Mesendoderm (in vitro differentiated cells): ENCODE data around the gene AFAP1.

ENCODE experiments used
- DNase-seq: peaks from one replicate; pipeline ENCODE4 v3.0.0; 2013
- H2AK5ac ChIP-seq: 2 replicates; pipeline ENCODE4 v1.6.1; 2013; ENCODE audit warnings: low read length, inconsistent platforms
- H2BK120ac ChIP-seq: 2 replicates; pipeline ENCODE4 v1.6.1; 2013; ENCODE audit warnings: low read depth, mild to moderate bottlenecking, low read length, moderate library complexity, mixed read lengths
- H2BK15ac ChIP-seq: replicated peaks from 2 replicates; pipeline ENCODE4 v1.6.1; 2013; ENCODE audit warnings: low read depth, mild to moderate bottlenecking, moderate library complexity
- H2BK5ac ChIP-seq: 2 replicates; pipeline ENCODE4 v1.6.1; 2013; ENCODE audit warnings: low read length, inconsistent platforms
- H3K18ac ChIP-seq: 2 replicates; pipeline ENCODE4 v1.6.1; 2013; ENCODE audit warnings: mild to moderate bottlenecking, low read length, mixed read lengths
- H3K23ac ChIP-seq: one replicate; pipeline ENCODE4 v1.6.1; 2013; ENCODE audit warnings: low read length
- H3K27ac ChIP-seq: 2 replicates; pipeline ENCODE4 v1.5.1; 2013; ENCODE audit warnings: low read depth, mild to moderate bottlenecking, inconsistent platforms, low read length, moderate library complexity
- H3K27me3 ChIP-seq: 2 replicates; pipeline ENCODE4 v1.6.1; 2013; ENCODE audit warnings: low read length, control low read depth, mild to moderate bottlenecking, inconsistent platforms; ENCODE audit not compliant: insufficient read depth, poor library complexity
- H3K36me3 ChIP-seq: 2 replicates; pipeline ENCODE4 v1.6.1; 2013; ENCODE audit warnings: low read length, inconsistent platforms; ENCODE audit not compliant: control insufficient read depth, insufficient read depth
- H3K4ac ChIP-seq: one replicate; pipeline ENCODE4 v1.6.1; 2013; ENCODE audit warnings: low read depth, mild to moderate bottlenecking, low read length, moderate library complexity
- H3K4me1 ChIP-seq: 2 replicates; pipeline ENCODE4 v1.6.1; 2013; ENCODE audit warnings: low read depth, low read length, inconsistent platforms; ENCODE audit not compliant: control insufficient read depth
- H3K4me2 ChIP-seq: 2 replicates; pipeline ENCODE4 v1.6.1; 2013; ENCODE audit warnings: low read length
- H3K4me3 ChIP-seq: 2 replicates; pipeline ENCODE4 v1.5.1; 2013; ENCODE audit warnings: mild to moderate bottlenecking, low read length
- H3K56ac ChIP-seq: one replicate; pipeline ENCODE4 v1.6.1; 2013; ENCODE audit warnings: low read length
- H3K79me1 ChIP-seq: 2 replicates; pipeline ENCODE4 v1.6.1; 2013; ENCODE audit warnings: low read length, inconsistent platforms
- H3K79me2 ChIP-seq: 2 replicates; pipeline ENCODE4 v1.6.1; 2013; ENCODE audit warnings: mild to moderate bottlenecking, low read length; ENCODE audit not compliant: control insufficient read depth, insufficient read depth
- H3K9ac ChIP-seq: 2 replicates; pipeline ENCODE4 v1.6.1; 2013; ENCODE audit warnings: low read length, inconsistent platforms
- H4K5ac ChIP-seq: one replicate; pipeline ENCODE4 v1.6.1; 2013; ENCODE audit warnings: low read length
- H4K8ac ChIP-seq: one replicate; pipeline ENCODE4 v1.6.1; 2013; ENCODE audit warnings: low read depth, mild to moderate bottlenecking, control low read depth, low read length, moderate library complexity
- WGBS: extraction: QIAGEN DNeasy Blood & Tissue Kit; methylation state at CpG from one replicate; pipeline ENCODE4 v1.1.7; 2013; ENCODE audit warnings: low lambda C conversion rate, missing lambda C conversion rate; ENCODE audit not compliant: insufficient coverage; ENCODE audit errors: extremely low coverage; 5-methylcytosine and 5-hydroxymethylcytosine counted together

Gene AFAP1

DNA sequence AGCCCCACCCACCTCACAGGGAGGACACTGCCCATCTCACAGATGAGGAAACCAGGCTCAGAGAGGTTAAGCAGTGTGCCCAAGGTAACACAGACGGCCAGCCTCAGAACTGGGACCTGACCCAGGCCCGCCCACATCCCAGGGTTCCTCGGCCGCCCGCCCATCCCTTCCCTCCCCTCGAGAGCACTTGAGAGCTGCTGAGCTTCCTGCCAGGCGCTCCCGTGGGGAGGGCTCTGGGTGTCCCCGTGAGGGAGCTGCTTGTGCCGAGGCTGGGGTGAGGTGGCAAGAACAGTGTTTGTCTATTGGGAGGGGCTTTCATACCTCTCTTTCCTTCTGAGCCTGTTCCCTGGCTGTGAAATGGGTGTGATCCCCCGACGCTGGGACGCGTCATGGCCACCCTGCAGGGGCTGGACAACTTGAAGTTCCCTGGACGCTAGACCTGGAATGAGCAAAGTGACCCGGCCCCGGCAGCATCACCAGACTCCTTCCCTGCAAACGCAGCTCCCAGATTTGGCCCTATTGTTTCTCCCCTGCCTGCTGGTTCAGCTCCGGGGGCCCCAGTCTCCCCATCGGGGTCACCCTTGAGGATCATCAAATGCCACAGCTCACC, 204.9 kb downstream of the AFAP1 start:
- Histone ChIP-seq H3K79me1 (no peaks in the 10 kb centered on the region), H3K36me3 (no peaks in the 10 kb centered on the region), H3K4me3 (no peak overlapping the region), H2BK15ac (no peak overlapping the region), H3K27ac (no peak overlapping the region), H3K9ac (no peak overlapping the region), H3K4me1 (no peaks in the 10 kb centered on the region), H3K4me2 (no peak overlapping the region), H3K56ac (no peak overlapping the region), H4K5ac (no peak overlapping the region), H4K8ac (no peak overlapping the region), H3K79me2 (no peaks in the 10 kb centered on the region), H2AK5ac (no peak overlapping the region), H2BK120ac (no peak overlapping the region), H3K23ac (no peak overlapping the region), H3K4ac (no peak overlapping the region), H3K18ac (no peak overlapping the region), H3K27me3 (no peaks in the 10 kb centered on the region), H2BK5ac (no peak overlapping the region)
- no CpG with 5 or more reads among the region's 20 CpGs for WGBS
- no peak for DNase-seq

DNA sequence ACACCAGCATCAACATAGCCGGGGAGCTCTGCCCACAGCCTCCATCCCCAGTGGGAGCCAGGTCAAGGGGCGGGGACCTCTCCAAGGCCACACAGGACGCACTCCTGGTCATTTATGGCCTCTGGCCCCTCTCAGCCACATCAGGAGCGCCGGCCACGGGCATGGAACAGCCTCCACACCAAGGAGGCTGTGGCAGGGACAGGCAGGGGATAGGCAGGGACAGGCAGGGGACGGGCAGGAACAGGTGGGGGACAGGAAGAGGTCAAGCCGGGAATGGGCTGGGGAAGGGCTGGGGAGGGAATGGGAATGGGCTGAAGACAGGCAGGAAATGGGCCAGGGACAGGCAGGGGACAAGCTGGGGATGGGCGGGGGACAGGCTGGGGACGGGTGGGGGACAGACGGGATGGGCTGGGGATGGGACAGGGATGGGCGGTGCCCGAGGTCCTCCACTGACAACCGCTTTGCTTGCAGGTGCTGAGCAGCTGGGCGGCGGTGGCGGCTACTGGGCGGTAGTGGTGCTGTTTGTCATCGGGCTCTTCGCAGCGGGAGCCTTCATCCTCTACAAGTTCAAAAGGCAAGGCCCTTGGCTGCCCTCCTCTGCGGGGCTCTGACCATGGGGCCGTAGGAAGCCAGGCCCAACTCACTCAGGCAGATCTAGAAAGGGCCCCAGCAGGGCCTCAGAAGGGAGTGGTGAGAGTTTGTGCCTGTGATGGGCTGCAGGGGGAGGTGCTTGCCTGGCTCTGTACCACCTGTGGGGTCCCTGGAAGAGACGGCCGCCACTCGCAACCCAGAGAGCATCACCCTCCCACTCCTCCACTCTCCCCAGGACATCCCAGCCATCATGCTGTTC, 205.6 kb downstream of the AFAP1 start:
- no peak overlapping the region for H2AK5ac ChIP-seq
- no peak overlapping the region for H2BK5ac ChIP-seq
- no peaks in the 10 kb centered on the region for H3K27me3 ChIP-seq
- no peak overlapping the region for H4K8ac ChIP-seq
- no peaks in the 10 kb centered on the region for H3K36me3 ChIP-seq
- H3K4me1 ChIP-seq = no peaks in the 10 kb centered on the region
- H3K18ac ChIP-seq = no peak overlapping the region
- H3K27ac ChIP-seq = no peak overlapping the region
- no peaks in the 10 kb centered on the region for H3K79me1 ChIP-seq
- DNase-seq = no peak
- H3K4me3 ChIP-seq = no peak overlapping the region
- no peak overlapping the region for H2BK15ac ChIP-seq
- no peak overlapping the region for H2BK120ac ChIP-seq
- H4K5ac ChIP-seq = no peak overlapping the region
- WGBS = no CpG with 5 or more reads among the region's 26 CpGs
- H3K4me2 ChIP-seq = no peak overlapping the region
- H3K23ac ChIP-seq = no peak overlapping the region
- H3K56ac ChIP-seq = no peak overlapping the region
- H3K4ac ChIP-seq = no peak overlapping the region
- H3K79me2 ChIP-seq = no peaks in the 10 kb centered on the region
- no peak overlapping the region for H3K9ac ChIP-seq

DNA sequence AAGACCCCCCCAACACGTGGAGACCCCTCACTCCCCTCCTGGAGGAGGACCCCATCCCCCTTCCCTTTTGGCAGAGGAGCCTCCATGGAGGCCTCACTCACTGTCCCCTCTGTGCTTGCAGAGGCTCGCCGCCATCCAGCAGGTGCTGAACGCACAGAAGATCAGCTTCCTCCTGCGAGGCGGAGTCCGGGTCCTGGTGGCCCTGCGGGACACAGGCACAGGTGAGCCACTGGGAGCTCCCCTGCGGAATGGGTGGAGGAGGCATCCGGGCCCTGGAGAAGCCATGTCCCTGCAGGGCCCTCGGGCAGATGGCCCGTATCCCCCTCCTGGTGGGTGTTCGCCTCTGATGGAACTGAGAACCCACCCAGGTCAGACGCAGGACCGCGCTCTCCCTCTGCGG, 206.5 kb downstream of the AFAP1 start:
- Histone ChIP-seq H2BK120ac (no peak overlapping the region), H3K79me1 (no peaks in the 10 kb centered on the region), H3K27ac (no peak overlapping the region), H3K9ac (no peak overlapping the region), H3K4me1 (no peaks in the 10 kb centered on the region), H3K23ac (no peak overlapping the region), H3K27me3 (no peaks in the 10 kb centered on the region), H3K36me3 (no peaks in the 10 kb centered on the region), H3K18ac (no peak overlapping the region), H4K8ac (no peak overlapping the region), H3K4ac (no peak overlapping the region), H3K4me3 (no peak overlapping the region), H2AK5ac (no peak overlapping the region), H3K56ac (no peak overlapping the region), H2BK5ac (no peak overlapping the region), H3K4me2 (no peak overlapping the region), H2BK15ac (no peak overlapping the region), H3K79me2 (no peaks in the 10 kb centered on the region), H4K5ac (no peak overlapping the region)
- DNase-seq = no peak
- WGBS = no CpG with 5 or more reads among the region's 17 CpGs

DNA sequence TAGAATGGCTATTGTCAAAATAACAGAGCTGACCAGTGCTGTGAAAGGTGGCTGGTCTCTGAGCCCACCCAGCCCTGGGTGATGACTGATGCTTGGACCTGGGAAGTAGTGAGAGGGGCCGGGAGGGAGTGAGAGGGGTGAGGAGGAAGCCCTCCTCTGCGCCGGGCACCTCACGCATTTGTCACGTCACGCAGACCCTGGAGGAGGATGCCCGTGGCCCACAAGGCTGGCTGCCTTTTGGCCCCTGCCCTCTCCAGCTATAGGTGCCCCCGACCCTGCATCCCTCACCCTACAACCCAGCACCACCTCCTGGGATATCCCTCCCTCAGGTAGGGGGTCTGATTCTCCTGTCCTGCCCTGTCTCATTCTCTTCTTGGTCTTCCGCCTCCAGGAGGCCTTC, 207.4 kb downstream of the AFAP1 start:
- no peak overlapping the region for H4K8ac ChIP-seq
- H3K79me1 ChIP-seq = no peaks in the 10 kb centered on the region
- no peak overlapping the region for H3K56ac ChIP-seq
- no peak overlapping the region for H2BK5ac ChIP-seq
- H3K23ac ChIP-seq = no peak overlapping the region
- no peak overlapping the region for H2BK120ac ChIP-seq
- no peak for DNase-seq
- WGBS = no CpG with 5 or more reads among the region's 9 CpGs
- H3K79me2 ChIP-seq = no peaks in the 10 kb centered on the region
- H3K18ac ChIP-seq = no peak overlapping the region
- no peaks in the 10 kb centered on the region for H3K4me1 ChIP-seq
- no peak overlapping the region for H3K4me2 ChIP-seq
- no peak overlapping the region for H3K4me3 ChIP-seq
- H3K36me3 ChIP-seq = no peaks in the 10 kb centered on the region
- H2AK5ac ChIP-seq = no peak overlapping the region
- no peak overlapping the region for H2BK15ac ChIP-seq
- no peak overlapping the region for H3K9ac ChIP-seq
- no peak overlapping the region for H3K4ac ChIP-seq
- no peak overlapping the region for H3K27ac ChIP-seq
- no peaks in the 10 kb centered on the region for H3K27me3 ChIP-seq
- H4K5ac ChIP-seq = no peak overlapping the region

DNA sequence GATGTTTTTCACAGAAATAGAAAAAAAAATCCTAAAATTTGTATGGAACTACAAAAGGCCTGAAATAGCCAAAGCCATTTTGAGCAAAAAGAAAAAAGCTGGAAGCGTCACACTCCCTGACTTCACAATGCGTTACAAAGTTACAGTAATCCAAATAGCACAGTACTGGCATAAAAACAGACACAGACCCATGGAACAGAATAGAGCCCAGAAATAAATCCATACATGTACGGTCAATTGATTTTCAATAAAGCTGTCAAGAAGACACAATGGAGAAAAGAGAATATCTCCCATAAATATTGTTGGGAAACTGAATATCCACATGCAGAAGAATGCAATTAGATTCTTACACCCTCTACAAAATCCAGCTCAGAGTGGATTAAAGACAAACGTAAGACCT, 208.2 kb downstream of the AFAP1 start:
- Histone ChIP-seq H3K4ac (no peak overlapping the region), H3K79me1 (no peaks in the 10 kb centered on the region), H3K4me2 (no peak overlapping the region), H2BK5ac (no peak overlapping the region), H4K5ac (no peak overlapping the region), H3K4me3 (no peak overlapping the region), H3K27ac (no peak overlapping the region), H2AK5ac (no peak overlapping the region), H3K56ac (no peak overlapping the region), H3K4me1 (no peaks in the 10 kb centered on the region), H3K18ac (no peak overlapping the region), H3K9ac (no peak overlapping the region), H3K79me2 (no peaks in the 10 kb centered on the region), H3K36me3 (no peaks in the 10 kb centered on the region), H3K23ac (no peak overlapping the region), H2BK15ac (no peak overlapping the region), H3K27me3 (no peaks in the 10 kb centered on the region), H4K8ac (no peak overlapping the region), H2BK120ac (no peak overlapping the region)
- no CpG with 5 or more reads among the region's 4 CpGs for WGBS
- DNase-seq = no peak
